ENCODE data around the gene MSANTD1. TPM values are rescaled to one million over a fixed set of nuclear protein-coding genes. Genes with fewer than 3 reads are reported as not detected.

Gene MSANTD1
- total RNA-seq, 1 donor from 2014 or later: 1.6 TPM

- H3K4me1 ChIP-seq (ENCODE audit: insufficient read depth, low read length): no peaks in the 10 kb centered on the region
- H3K4me3 ChIP-seq (ENCODE audit: insufficient read depth, low read depth, low read length): no peak overlapping the region
- FAIRE-seq (no peak), DNase-seq (ENCODE audit: low read depth) (no peak)
- no peak overlapping the region for H3K27ac ChIP-seq (ENCODE audit: low read depth, low read length)
- H3K36me3 Mint-ChIP-seq (ENCODE audit: low read depth, unreplicated experiment): peaks cover 31% of the 10 kb centered on the region
- no peak overlapping the region for H2AFZ ChIP-seq (ENCODE audit: low read depth, low read length)
- H3K27ac Mint-ChIP-seq (ENCODE audit: unreplicated experiment): no peak overlapping the region
- no peak overlapping the region for H3K4me2 ChIP-seq (ENCODE audit: low read length)
- no peaks in the 10 kb centered on the region for H3K79me2 ChIP-seq (ENCODE audit: insufficient read depth, low read length)
- H3K27me3 Mint-ChIP-seq (ENCODE audit: low read depth, unreplicated experiment): no peaks in the 10 kb centered on the region
- no peaks in the 10 kb centered on the region for H3K9me3 Mint-ChIP-seq (ENCODE audit: unreplicated experiment)
- no peak overlapping the region for H3K9ac ChIP-seq (ENCODE audit: low read length)
- H3K4me1 Mint-ChIP-seq (ENCODE audit: low read depth, unreplicated experiment): no peaks in the 10 kb centered on the region
- no peaks in the 10 kb centered on the region for H3K9me3 ChIP-seq (ENCODE audit: insufficient read depth, low read depth, low read length)
- no peaks in the 10 kb centered on the region for H3K27me3 ChIP-seq (ENCODE audit: insufficient read depth, low read length)
- no peak overlapping the region for H3K4me3 Mint-ChIP-seq (ENCODE audit: unreplicated experiment)
- H4K20me1 ChIP-seq (ENCODE audit: insufficient read depth, low read length): peaks cover 3% of the 10 kb centered on the region
- peaks cover 28% of the 10 kb centered on the region for H3K36me3 ChIP-seq (ENCODE audit: insufficient read depth, low read length)
- TF ChIP-seq CTCF (IDR thresholded peaks at IDR 0.05; ENCODE audit: insufficient read depth, low read depth, low read length): no peak
- no peak for TF ChIP-seq EZH2 (IDR thresholded peaks at IDR 0.05; ENCODE audit: insufficient read depth, low read length)
Observed at GRCh38 chr4:3221996-3222395, 27.0 kb upstream of the MSANTD1 start.

DNA sequence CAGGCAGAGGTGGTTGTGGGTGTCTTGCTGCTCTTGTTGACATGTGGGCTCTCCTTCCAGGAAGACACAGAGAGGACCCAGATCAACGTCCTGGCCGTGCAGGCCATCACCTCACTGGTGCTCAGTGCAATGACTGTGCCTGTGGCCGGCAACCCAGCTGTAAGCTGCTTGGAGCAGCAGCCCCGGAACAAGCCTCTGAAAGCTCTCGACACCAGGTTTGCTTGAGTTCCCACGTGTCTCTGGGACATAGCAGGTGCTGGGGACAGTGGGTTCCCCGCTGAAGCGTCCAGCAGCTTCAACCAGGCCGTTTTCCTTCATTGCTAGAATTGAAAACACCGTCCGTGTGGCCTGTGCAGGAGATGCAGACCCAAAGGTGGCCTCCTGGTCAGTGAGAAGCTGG, 25.6 kb upstream of the MSANTD1 start:
- Histone ChIP-seq H3K27ac (ENCODE audit: low read depth, low read length) (no peak overlapping the region), H3K9me3 (ENCODE audit: insufficient read depth, low read depth, low read length) (no peaks in the 10 kb centered on the region), H3K79me2 (ENCODE audit: insufficient read depth, low read length) (no peaks in the 10 kb centered on the region), H4K20me1 (ENCODE audit: insufficient read depth, low read length) (peaks cover 3% of the 10 kb centered on the region), H2AFZ (ENCODE audit: low read depth, low read length) (no peak overlapping the region), H3K4me1 (ENCODE audit: insufficient read depth, low read length) (no peaks in the 10 kb centered on the region), H3K4me3 (ENCODE audit: insufficient read depth, low read depth, low read length) (no peak overlapping the region), H3K27me3 (ENCODE audit: insufficient read depth, low read length) (no peaks in the 10 kb centered on the region), H3K4me2 (ENCODE audit: low read length) (no peak overlapping the region), H3K9ac (ENCODE audit: low read length) (no peak overlapping the region), H3K36me3 (ENCODE audit: insufficient read depth, low read length) (peaks cover 23% of the 10 kb centered on the region)
- no peak for FAIRE-seq
- Mint-ChIP-seq H3K27me3 (ENCODE audit: low read depth, unreplicated experiment) (no peaks in the 10 kb centered on the region), H3K36me3 (ENCODE audit: low read depth, unreplicated experiment) (peaks cover 29% of the 10 kb centered on the region), H3K9me3 (ENCODE audit: unreplicated experiment) (no peaks in the 10 kb centered on the region), H3K4me3 (ENCODE audit: unreplicated experiment) (no peak overlapping the region), H3K27ac (ENCODE audit: unreplicated experiment) (no peak overlapping the region), H3K4me1 (ENCODE audit: low read depth, unreplicated experiment) (peaks cover 5% of the 10 kb centered on the region)
- DNase-seq (ENCODE audit: low read depth): no peak
- TF ChIP-seq EZH2 (IDR thresholded peaks at IDR 0.05; ENCODE audit: insufficient read depth, low read length) (no peak), CTCF (IDR thresholded peaks at IDR 0.05; ENCODE audit: insufficient read depth, low read depth, low read length) (no peak)

- Histone ChIP-seq H3K27ac (ENCODE audit: low read depth, low read length) (no peak overlapping the region), H3K4me1 (ENCODE audit: insufficient read depth, low read length) (no peaks in the 10 kb centered on the region), H2AFZ (ENCODE audit: low read depth, low read length) (no peak overlapping the region), H4K20me1 (ENCODE audit: insufficient read depth, low read length) (peaks cover 8% of the 10 kb centered on the region), H3K9ac (ENCODE audit: low read length) (no peak overlapping the region), H3K36me3 (ENCODE audit: insufficient read depth, low read length) (peaks cover 29% of the 10 kb centered on the region), H3K4me2 (ENCODE audit: low read length) (no peak overlapping the region), H3K79me2 (ENCODE audit: insufficient read depth, low read length) (no peaks in the 10 kb centered on the region), H3K27me3 (ENCODE audit: insufficient read depth, low read length) (no peaks in the 10 kb centered on the region), H3K4me3 (ENCODE audit: insufficient read depth, low read depth, low read length) (no peak overlapping the region), H3K9me3 (ENCODE audit: insufficient read depth, low read depth, low read length) (peaks cover 2% of the 10 kb centered on the region)
- Mint-ChIP-seq H3K27ac (ENCODE audit: unreplicated experiment) (no peak overlapping the region), H3K9me3 (ENCODE audit: unreplicated experiment) (no peaks in the 10 kb centered on the region), H3K27me3 (ENCODE audit: low read depth, unreplicated experiment) (no peaks in the 10 kb centered on the region), H3K4me1 (ENCODE audit: low read depth, unreplicated experiment) (peaks cover 6% of the 10 kb centered on the region), H3K4me3 (ENCODE audit: unreplicated experiment) (no peak overlapping the region), H3K36me3 (ENCODE audit: low read depth, unreplicated experiment) (peaks cover 29% of the 10 kb centered on the region)
- FAIRE-seq (no peak), DNase-seq (ENCODE audit: low read depth) (no peak)
- TF ChIP-seq CTCF (IDR thresholded peaks at IDR 0.05; ENCODE audit: insufficient read depth, low read depth, low read length) (no peak), EZH2 (IDR thresholded peaks at IDR 0.05; ENCODE audit: insufficient read depth, low read length) (no peak)
Observed at GRCh38 chr4:3223956-3224748, 24.8 kb upstream of the MSANTD1 start.
